NCI-H1092 treated with DMSO at 0.1 percent for 48 hours (cell line): ENCODE results near the gene OSGIN1.

Source experiments
- DNase-seq: peaks from one replicate; lab custom pipeline; 2025; lab: John Stamatoyannopoulos, UW

Gene OSGIN1

GRCh38 chr16:84003038-84003437, 50.0 kb downstream of the OSGIN1 start:
- DNase-seq: no peak

GRCh38 chr16:84004442-84004841, 51.4 kb downstream of the OSGIN1 start:
- DNase-seq: no peak

- no peak for DNase-seq
These were observed 52.4 kb downstream of the OSGIN1 start for GRCh38 chr16:84005391-84005790.

DNA sequence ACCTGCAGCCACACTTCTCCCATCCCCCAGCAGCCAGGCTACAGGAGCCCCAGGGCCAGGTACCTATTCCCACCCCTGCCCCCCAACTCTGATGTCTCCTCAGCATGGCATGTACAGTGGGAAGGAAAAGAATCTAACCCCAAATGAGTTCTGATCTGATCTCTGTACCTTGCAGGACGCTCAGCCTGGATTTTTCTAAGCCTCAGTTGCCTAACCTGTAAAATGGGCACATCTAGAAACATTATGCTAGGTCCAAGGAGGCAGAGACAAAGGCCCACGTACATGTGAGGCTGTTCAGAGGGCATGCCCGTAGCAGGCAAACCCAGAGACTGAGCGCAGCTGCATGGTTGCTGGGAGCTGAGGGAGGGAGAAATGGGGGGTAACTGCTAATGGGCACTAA, 54.5 kb downstream of the OSGIN1 start:
- no peak for DNase-seq

GRCh38 chr16:84007965-84008364, 54.9 kb downstream of the OSGIN1 start:
- DNase-seq: no peak

- no peak for DNase-seq
These were observed 56.2 kb downstream of the OSGIN1 start for GRCh38 chr16:84009282-84009681.

GRCh38 chr16:84013787-84014569, 60.9 kb downstream of the OSGIN1 start:
- DNase-seq: no peak

- DNase-seq: no peak
These were observed 61.7 kb downstream of the OSGIN1 start for GRCh38 chr16:84014570-84015327.

GRCh38 chr16:84015399-84015798, 62.4 kb downstream of the OSGIN1 start:
- DNase-seq: no peak
